OCI-LY7 (cell line): Measurements from ENCODE around the gene M6PR.

Source experiments
- CTCF ChIP-seq: fragments of 200-600 bp; sonication (generic); conservative IDR thresholded peaks from 2 replicates; pipeline ENCODE4 v1.5.1; 2014; ENCODE audit warnings: mild to moderate bottlenecking, antibody characterized with exemption, low read length, moderate library complexity, mixed read lengths
- EZH2phosphoT487 ChIP-seq: fragments of 200-600 bp; sonication (generic); IDR thresholded peaks from 2 replicates; pipeline ENCODE4 v1.6.1; 2018; ENCODE audit warnings: low read depth, borderline replicate concordance, mild to moderate bottlenecking, mixed run types, antibody characterized with exemption, low read length, moderate library complexity, mixed read lengths

- TF ChIP-seq CTCF = no peak
- no peak for TF ChIP-seq EZH2phosphoT487
Observed at GRCh38 chr12:8956772-8957171, 7.3 kb upstream of the M6PR start.
